GM18907 (cell line): ENCODE results near the gene GABARAPL1.

ENCODE experiments used
- ATAC-seq: cut with Tn5 transposase; IDR thresholded peaks from one replicate; pipeline ENCODE4 v1.9.1; 2021; ENCODE audit warnings: mild to moderate bottlenecking, moderate library complexity; ENCODE audit not compliant: unreplicated experiment

Gene GABARAPL1

DNA sequence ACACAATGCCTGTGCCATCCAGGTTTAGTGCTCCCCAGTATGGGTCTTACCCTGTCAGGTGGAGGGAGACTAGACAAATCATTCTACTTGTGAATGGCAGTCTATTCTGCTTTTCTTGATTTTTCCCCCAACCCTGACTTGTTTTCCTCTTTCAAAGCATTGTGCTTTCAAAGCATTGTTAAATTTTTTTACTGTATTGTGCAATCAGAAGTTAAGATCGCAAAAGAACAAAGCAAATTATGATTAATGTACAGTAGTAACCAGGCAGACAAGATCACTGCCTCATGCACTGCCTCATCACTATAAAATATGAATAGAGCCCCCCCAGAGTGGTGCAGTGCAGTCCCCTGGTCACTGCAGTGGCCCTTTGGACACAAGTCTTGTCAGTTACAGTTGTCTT lies 14.1 kb downstream of the GABARAPL1 start:
- ATAC-seq = no peak

DNA sequence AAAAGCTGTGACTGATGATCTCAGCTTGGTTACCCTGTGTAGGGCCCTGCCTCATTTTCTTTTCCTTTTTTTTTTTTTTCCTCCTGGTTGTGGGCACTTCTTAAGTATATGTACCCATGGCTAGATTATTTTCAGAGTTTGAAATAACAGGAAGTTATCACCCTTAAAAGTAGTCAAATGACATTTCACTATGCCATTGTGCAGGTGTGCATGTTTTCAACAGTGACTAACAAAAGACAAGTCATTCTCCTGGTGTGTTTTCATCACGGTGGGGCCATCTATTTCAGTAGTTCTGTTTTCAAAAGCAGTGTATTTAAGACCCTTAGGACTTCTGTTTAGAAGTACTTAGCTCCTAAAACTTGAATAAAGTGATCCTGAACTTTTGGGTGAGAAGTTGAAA lies 15.0 kb downstream of the GABARAPL1 start:
- no peak for ATAC-seq

DNA sequence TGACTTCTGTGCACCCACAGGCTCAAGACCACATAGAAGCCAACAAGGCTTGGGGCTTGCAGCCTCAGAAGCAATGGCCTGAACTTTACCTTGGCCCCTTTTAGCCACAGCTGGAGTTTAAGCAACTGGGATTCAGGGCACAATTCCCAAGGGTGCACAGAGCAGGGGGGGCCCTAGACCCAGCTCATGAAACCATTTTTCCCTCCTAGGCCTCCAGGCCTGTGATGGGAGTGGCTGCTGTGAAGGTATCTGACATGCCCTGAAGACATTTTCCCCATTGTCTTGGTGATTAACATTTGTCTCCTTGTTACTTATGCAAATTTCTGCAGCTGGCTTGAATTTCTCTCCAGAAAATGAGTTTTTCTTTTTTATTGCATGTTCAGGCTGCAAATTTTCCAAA lies 21.9 kb downstream of the GABARAPL1 start:
- no peak for ATAC-seq

DNA sequence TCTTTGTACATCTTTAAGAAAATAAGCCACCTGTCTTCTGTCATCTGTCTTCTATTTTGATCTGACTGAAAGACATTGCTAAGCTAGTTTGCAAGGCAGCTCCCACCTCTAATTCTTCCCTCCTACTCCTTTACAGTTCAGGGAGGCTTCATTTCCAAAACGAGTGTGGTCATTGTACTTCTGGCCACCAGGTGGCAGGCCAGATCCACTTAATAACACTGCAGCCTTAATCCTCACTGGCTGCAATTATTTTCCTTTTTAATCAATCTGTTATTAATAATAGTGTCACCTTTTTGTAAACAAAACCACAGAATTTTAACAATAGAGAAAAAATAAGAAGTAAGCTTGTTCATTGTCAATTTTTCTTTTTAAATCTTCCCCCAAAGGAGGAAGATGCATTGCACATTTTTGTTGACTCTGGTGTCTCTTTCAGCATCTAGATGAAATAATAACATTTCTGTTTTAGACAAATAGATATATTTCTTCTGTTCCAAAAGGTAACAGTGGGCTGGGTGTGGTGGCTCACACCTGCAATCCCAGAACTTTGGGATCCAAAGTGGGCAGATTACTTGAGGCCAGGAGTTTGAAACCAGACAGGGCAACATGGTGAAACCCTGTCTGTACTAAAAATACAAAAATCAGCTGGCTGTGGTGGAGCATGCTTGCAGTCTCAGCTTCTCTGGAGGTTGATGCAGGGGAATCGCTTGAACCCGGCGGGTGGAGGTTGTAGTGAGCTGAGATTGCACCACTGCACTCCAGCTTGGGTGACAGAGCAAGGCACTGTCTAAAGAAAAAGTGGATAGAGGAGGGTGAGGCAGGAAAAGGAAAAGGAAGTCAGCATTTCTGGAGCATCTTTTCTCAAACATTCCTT lies 23.3 kb downstream of the GABARAPL1 start:
- no peak for ATAC-seq

DNA sequence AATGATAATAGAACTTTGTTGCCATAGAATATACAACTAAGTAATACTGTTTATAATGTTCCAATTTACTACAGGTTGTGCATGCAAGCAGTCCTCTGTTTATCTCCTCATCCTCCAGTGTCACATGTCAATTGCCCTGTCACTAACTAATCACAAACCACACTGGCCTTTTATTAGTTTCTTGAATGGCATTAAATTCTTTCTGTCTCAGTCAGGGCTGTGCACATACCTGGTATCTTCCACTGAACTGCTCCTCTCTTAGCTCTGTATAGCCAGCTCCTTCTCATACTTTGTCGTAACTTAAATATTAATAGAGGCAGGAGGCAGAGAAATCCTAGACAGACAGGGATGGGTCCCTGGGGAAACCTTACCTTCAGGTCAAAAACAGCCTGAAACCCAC lies 24.0 kb downstream of the GABARAPL1 start:
- ATAC-seq = no peak

DNA sequence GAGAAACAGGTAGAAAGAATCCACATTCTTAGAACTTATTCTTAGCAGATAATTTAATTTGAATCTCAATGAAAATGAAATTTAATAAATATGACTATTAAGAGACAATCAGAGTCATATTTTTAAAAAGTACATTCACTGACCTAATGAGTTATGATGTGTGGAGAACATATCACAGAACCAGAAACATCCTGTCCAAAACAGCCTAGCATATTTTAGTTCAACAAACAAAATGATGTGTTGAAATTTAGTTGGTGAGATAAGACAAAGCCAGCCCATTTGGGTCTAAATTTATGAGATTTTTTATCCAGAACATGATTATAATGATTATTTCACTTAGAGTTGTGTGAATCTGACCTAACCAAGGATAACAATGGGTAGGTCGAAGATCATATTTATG lies 25.8 kb downstream of the GABARAPL1 start:
- ATAC-seq = no peak

DNA sequence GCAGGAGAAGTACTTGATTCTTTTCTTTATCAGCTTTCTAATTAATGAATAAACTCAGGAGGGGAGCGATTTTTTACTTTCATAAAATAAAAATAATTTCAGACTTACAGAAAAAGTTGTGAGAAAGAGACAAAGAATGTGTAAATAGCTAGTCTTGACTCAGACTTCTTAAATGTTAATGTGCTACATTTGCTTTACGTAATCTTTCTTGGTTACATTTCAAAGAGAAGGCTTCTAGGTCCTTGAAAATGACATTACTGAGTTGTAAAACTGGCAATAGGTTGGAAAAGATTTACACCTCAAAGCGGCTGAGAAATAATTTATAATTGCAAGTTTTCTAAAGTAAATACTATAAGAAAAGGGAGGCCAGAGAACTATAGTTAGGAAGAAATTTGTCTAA lies 28.6 kb downstream of the GABARAPL1 start:
- ATAC-seq = no peak

DNA sequence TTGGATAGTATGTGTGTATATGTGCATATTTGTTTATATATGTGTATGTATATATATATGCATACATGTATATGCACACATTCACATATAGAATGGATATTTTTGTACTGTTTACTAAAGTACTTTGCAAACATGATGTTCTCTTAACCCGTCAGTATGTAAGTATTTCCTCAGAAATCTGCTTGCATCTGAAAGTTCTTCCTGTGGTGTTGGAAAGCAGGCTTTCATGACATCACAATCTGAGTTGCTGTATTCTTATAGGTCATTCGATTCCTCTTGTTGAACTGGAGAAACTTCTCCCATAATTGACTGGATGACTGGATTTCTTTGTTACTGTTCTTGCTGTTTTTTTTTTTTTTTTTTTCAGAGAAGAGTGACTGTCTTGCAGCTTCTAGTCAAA lies 29.1 kb downstream of the GABARAPL1 start:
- no peak for ATAC-seq

DNA sequence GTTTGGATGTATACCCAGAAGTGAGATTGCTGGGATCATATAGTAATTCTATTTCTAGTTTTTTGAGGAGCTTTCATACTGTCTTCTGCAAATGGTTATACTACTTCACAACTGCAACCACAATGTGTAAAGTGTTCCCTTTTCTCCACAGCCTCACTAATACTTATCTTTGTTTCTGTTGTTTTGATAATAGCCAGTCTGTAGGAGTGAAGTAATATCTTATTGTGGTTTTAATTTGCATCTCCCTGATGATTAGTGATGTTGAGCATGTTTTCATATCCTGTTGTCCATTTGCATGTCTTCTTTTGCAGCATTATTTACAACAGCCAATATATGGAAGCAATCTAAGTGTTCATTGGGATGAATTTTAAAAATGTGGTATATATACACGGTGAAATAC lies 29.9 kb downstream of the GABARAPL1 start:
- ATAC-seq = no peak

DNA sequence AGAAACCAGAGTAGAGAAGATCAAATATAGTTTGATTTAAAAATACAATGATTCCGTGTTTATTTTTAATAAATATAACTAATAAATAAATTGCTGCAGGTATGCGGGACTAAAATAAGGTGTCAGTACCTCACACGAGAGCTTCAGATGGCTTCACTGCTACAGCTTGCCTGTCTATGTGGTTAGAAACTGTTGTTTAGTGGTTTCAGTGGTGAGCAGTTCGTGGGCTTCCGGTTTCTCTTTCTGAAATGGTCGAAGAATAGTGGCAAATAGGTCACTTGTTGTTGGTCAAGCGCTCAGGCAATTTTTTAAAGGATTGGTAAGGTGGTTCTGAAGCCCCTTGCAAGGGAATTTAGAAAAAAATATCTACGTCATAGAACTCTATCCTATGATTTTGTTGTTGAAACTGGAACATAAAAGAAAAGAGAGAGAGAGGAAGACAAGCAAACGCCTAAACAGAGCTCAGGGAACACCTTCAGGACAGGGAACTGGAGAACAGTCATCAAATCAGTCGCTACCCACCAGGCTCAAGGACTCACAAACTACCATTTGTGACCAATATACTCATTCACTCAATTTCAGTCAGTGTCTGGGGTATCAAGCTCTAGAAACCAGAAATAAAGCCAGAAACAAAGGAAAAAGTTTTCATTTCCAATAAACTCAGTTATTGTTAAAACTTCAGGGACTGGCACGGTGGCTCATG lies 31.3 kb downstream of the GABARAPL1 start:
- peak; percentile 91 for ATAC-seq

DNA sequence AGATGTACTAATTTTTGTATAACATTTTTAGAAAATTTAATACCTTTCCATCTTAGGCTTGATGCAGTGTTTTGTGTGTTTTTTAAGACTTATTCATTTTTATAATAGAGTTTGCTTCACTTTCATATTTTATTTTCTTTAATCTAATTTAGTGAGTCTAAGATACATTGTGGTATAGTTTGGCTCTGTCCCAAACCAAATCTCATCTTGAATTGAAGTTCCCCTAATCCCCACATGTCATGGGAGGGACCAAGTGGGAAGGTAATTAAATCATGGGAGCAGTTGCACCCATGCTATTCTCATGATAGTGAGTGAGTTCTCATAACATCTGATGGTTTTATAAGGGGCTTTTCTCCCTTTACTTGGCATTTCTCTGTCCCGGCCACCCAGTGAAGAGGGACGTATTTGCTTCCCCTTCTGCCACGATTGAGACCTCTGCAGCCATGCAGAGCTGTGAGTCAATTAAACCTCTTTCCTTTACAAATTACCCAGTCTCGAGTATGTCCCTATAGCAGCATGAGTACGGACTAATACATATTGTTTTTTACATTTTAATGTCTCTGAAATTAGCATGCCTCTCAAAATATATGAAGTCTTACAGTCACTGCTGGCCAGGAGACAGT lies 34.9 kb downstream of the GABARAPL1 start:
- no peak for ATAC-seq

DNA sequence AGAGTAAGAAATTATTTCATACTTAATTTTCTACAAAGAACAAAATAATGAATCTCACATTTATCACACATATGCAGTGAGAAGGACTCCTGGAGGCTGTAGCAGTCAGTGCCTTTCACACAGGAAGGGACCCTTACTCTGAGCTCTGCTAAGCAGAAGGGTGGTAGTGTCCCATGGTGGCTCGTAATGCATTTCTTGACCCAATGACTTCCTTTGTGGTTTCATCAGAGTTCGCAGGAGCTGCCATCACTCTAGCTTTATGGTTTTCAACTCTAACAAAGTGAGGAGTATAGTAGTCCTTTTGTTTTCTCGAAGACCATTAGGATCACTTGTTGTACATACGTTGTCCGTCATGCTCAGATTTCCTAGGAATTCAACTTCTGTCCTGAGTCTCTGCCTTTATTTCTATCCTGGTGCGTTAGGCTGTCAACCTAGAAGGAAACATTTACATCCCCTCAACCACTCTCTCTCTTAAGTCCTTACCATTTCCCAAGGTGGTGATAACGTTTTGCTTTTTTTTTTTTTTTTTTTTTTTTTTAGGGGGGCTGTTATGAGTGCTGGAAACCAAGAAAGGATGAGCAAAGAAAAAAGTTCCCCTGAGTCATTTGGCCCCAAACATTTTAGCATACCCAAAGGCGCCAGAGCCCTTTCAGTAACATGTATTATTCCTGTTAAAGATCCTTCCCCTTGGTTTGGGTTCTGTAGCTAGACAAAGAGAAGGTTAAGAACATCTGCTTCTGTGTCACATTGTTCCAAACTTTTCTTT lies 37.2 kb downstream of the GABARAPL1 start:
- no peak for ATAC-seq

DNA sequence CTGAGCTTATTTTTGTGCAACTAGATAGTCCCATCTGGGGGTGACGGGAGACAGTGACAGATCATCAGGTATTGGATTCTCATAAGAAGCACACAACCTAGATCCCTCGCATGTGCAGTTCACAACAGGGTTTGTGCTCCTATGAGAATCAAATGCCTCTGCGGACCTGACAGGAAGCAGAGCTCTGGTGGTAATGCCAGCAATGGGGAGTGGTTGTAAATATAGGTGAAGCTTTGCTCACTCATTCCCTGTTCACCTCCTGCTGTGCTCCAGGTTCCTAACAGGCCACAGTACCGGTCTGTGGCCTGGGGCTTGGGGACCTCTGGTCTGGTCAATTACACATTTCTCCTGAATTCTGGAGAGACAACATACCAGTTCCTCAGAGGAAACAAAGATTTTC lies 39.0 kb downstream of the GABARAPL1 start:
- no peak for ATAC-seq

DNA sequence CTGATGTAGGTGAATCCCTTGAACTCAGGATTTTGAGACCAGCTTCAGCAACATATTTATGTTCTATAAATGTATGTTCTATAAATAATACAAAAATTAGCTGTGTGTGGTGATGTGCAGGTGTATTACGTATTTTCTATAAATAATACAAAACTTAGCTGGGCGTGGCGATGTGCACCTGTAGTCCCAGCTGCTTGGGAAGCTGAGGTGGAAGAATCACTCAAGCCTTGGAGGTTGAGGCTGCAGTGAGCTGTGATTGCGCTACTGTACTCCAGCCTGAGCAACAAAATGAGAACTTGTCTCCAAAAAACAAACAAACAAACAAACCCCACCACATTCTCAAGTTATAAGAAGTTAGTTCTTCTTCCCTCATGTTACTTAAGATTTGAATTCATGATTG lies 39.5 kb downstream of the GABARAPL1 start:
- no peak for ATAC-seq

DNA sequence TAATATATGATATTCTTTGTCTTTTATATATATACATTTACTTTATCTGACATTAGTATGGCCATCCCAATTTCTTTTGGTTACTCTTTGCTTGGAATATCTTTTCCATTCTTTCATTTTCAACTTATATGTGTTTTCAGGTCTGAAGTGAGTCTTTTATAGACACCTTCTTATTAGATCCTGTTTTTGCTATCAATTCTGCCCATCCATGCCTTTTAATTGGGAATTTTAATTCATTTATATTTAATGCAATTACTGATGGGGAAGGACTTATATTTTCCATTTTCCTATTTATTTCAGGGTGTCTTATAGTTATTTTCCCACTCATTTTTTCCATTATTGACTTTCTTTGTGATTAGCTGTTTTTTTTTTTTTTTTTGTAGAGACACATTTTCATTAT lies 43.4 kb downstream of the GABARAPL1 start:
- no peak for ATAC-seq

DNA sequence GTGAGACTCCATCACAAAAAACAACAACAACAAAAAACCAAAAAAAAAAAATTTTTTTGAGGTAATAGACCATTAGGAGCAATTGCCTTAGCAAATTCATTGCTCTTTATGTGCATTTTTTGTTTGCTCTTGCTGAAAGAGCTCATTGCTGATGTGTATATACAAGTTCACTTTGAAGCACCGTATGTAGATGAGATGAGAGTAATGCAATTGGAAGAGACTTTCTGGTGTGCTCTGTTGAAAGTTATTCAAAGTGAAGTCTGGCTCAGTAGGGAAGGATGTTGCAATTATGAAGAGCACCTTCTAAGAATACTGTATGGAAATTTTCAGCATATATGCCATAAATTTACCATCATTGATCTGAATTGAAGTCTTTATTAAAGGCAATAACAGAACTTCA lies 48.2 kb downstream of the GABARAPL1 start:
- no peak for ATAC-seq

DNA sequence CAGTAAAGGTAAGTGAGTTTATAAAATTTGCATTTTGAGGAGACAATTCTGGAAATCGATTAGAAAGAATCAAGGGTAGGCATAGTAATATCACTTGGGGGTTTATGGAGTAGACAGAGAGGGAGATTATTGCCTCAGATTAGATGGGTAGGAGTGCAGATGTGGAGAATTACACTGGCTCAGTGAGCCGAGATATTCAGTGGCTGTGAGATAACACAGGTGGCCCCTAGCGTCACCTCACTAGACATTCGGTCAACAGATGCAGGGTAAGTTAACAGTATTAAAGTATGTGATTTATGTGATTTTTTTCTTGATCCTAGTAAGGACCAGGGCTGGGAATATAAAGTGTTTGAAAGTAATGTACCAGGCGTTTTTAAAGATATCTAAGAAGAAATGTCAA lies 55.4 kb downstream of the GABARAPL1 start:
- no peak for ATAC-seq

DNA sequence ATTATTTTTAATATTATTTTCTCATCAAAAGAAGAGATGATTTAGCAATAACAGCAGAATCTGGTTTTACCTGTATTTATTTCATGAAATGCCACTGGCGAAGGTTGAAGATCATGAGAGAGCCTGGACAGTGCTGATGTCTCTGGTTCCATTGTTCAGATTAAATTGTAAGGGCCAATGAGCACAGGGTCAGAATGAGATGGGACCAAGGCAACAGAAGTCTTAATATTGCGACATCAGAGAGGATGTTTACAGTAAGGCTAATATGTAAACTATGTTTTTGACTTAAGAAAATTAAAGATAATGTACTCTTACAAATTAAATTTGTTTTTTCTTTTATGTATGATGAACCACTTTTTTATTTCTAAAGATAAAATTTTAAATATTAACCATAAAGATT lies 59.8 kb downstream of the GABARAPL1 start:
- no peak for ATAC-seq
